ENCODE results near the gene AKAP13.
A peak's percentile ranks its signal among the peaks of the same experiment; 100 is the strongest.

DNA sequence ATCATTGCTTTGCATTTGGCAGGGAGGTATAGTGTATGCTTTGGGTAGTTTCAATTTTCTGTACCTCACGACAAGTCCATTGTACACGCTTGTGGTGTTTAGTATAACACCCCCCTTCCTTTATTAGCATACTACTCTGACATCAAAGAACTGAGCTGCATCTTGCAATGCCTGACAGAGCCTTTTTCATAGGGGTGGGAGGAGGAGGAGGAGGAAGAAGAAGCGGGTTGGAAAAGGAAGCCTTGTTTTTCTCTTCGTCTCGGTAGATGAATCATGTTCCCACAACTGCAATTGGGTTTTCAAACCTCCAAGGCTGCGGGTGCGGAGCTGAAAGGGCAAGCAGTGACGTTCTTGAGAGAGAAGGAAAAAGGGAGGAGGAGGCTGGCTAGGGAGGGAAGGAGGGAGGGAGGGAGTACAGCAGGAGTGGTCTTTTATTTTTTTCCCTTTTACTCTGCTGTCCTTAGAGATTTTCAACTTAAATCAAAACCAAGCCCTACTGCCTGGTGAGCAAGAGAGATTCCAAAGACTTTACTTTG is 238.6 kb downstream of the AKAP13 start:
- peak in 2 of 4 donors; percentile 41 to 51 for TF ChIP-seq POLR2A (IDR thresholded peaks at IDR 0.05)
- TF ChIP-seq, protein P1, sequence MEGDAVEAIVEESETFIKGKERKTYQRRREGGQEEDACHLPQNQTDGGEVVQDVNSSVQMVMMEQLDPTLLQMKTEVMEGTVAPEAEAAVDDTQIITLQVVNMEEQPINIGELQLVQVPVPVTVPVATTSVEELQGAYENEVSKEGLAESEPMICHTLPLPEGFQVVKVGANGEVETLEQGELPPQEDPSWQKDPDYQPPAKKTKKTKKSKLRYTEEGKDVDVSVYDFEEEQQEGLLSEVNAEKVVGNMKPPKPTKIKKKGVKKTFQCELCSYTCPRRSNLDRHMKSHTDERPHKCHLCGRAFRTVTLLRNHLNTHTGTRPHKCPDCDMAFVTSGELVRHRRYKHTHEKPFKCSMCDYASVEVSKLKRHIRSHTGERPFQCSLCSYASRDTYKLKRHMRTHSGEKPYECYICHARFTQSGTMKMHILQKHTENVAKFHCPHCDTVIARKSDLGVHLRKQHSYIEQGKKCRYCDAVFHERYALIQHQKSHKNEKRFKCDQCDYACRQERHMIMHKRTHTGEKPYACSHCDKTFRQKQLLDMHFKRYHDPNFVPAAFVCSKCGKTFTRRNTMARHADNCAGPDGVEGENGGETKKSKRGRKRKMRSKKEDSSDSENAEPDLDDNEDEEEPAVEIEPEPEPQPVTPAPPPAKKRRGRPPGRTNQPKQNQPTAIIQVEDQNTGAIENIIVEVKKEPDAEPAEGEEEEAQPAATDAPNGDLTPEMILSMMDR (IDR thresholded peaks at IDR 0.05), result no peak

Data from esophagus squamous epithelium (tissue), 4 donors.